ENCODE measurements around the gene SRGAP3. TPM values are rescaled to one million over a fixed set of nuclear protein-coding genes. Genes with fewer than 3 reads are reported as not detected.

The SRGAP3 gene
- total and polyA plus RNA-seq, 4 donors: 1.2 to 32.8 (median 7.3) TPM

GRCh38 chr3:9070961-9071360, 178.5 kb downstream of the SRGAP3 start:
- no peak for DNase-seq
- peaks cover 0 to 5% (median 0%) of the 10 kb centered on the region in 4 donors for H3K36me3 ChIP-seq (ENCODE audit: control insufficient read depth in 4 of 4, insufficient read depth in 4 of 4, low read length in 4 of 4)
- H3K9me3 ChIP-seq (ENCODE audit: control insufficient read depth in 4 of 4, insufficient read depth in 3 of 4, low read length in 3 of 4): no peaks in the 10 kb centered on the region
- peaks cover 0 to 37% (median 0%) of the 10 kb centered on the region in 5 donors for H3K4me1 ChIP-seq (ENCODE audit: control insufficient read depth in 5 of 5, insufficient read depth in 5 of 5, low read length in 5 of 5)
- TF ChIP-seq, protein P1, sequence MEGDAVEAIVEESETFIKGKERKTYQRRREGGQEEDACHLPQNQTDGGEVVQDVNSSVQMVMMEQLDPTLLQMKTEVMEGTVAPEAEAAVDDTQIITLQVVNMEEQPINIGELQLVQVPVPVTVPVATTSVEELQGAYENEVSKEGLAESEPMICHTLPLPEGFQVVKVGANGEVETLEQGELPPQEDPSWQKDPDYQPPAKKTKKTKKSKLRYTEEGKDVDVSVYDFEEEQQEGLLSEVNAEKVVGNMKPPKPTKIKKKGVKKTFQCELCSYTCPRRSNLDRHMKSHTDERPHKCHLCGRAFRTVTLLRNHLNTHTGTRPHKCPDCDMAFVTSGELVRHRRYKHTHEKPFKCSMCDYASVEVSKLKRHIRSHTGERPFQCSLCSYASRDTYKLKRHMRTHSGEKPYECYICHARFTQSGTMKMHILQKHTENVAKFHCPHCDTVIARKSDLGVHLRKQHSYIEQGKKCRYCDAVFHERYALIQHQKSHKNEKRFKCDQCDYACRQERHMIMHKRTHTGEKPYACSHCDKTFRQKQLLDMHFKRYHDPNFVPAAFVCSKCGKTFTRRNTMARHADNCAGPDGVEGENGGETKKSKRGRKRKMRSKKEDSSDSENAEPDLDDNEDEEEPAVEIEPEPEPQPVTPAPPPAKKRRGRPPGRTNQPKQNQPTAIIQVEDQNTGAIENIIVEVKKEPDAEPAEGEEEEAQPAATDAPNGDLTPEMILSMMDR (IDR thresholded peaks at IDR 0.05; ENCODE audit: control extremely low read depth, extremely low read depth): no peak
- no peak overlapping the region for H3K4me3 ChIP-seq
- no peak overlapping the region for H3K9ac ChIP-seq (ENCODE audit: insufficient read depth in 1 of 2, low read length in 2 of 2)
- H3K27ac ChIP-seq (ENCODE audit: low read depth in 1 of 2, low read length in 1 of 2): no peak overlapping the region
- no peak for ATAC-seq (ENCODE audit: insufficient read depth, low FRiP score)
- no peaks in the 10 kb centered on the region for H3K27me3 ChIP-seq (ENCODE audit: control insufficient read depth in 3 of 3, insufficient read depth in 3 of 3, low read length in 2 of 3)
- 90 to 91% methylated on average over 2 of the region's 2 CpGs for WGBS, 2 donors

GRCh38 chr3:9069971-9070370, 179.5 kb downstream of the SRGAP3 start:
- 94 to 98% methylated on average over 1 of the region's 1 CpG for WGBS, 2 donors
- Histone ChIP-seq H3K9ac (ENCODE audit: insufficient read depth in 1 of 2, low read length in 2 of 2) (no peak overlapping the region), H3K36me3 (ENCODE audit: control insufficient read depth in 4 of 4, insufficient read depth in 4 of 4, low read length in 4 of 4) (peaks cover 0 to 5% (median 0%) of the 10 kb centered on the region in 4 donors), H3K9me3 (ENCODE audit: control insufficient read depth in 4 of 4, insufficient read depth in 3 of 4, low read length in 3 of 4) (no peaks in the 10 kb centered on the region), H3K4me1 (ENCODE audit: control insufficient read depth in 5 of 5, insufficient read depth in 5 of 5, low read length in 5 of 5) (peaks cover 0 to 42% (median 0%) of the 10 kb centered on the region in 5 donors), H3K4me3 (no peak overlapping the region), H3K27ac (ENCODE audit: low read depth in 1 of 2, low read length in 1 of 2) (no peak overlapping the region), H3K27me3 (ENCODE audit: control insufficient read depth in 3 of 3, insufficient read depth in 3 of 3, low read length in 2 of 3) (no peaks in the 10 kb centered on the region)
- TF ChIP-seq, protein P1 (IDR thresholded peaks at IDR 0.05; ENCODE audit: control extremely low read depth, extremely low read depth): no peak
- no peak for DNase-seq
- ATAC-seq (ENCODE audit: insufficient read depth, low FRiP score): no peak

DNA sequence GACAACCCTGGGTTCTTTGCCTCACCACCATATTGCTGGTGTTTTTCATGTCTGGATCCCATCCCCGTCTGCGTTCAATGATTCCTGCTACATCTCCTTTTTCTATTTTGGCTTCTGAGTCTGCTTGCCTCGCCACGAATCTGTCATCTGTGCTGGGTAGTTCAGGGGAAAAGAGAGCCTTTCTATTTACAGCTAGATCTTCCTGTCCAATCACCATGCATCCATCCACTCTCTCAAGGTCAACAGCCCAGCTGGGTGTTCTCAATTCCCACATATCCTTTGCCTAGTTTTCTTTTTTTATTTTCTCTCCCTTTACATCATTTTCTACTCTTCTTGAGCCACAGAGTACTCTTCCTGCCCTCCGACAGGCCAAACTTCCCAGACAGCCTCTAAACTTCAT, 181.4 kb downstream of the SRGAP3 start:
- TF ChIP-seq, protein P1 (IDR thresholded peaks at IDR 0.05; ENCODE audit: control extremely low read depth, extremely low read depth): no peak
- no peak overlapping the region for H3K9ac ChIP-seq (ENCODE audit: insufficient read depth in 1 of 2, low read length in 2 of 2)
- H3K27me3 ChIP-seq (ENCODE audit: control insufficient read depth in 3 of 3, insufficient read depth in 3 of 3, low read length in 2 of 3): no peaks in the 10 kb centered on the region
- no peak overlapping the region for H3K27ac ChIP-seq (ENCODE audit: low read depth in 1 of 2, low read length in 1 of 2)
- peak; percentile 92 to 99 (median 99) for DNase-seq
- peaks cover 0 to 7% (median 0%) of the 10 kb centered on the region in 4 donors for H3K36me3 ChIP-seq (ENCODE audit: control insufficient read depth in 4 of 4, insufficient read depth in 4 of 4, low read length in 4 of 4)
- H3K9me3 ChIP-seq (ENCODE audit: control insufficient read depth in 4 of 4, insufficient read depth in 3 of 4, low read length in 3 of 4): no peaks in the 10 kb centered on the region
- 55 to 84% methylated on average over 5 of the region's 5 CpGs for WGBS, 2 donors
- ATAC-seq (ENCODE audit: insufficient read depth, low FRiP score): no peak
- H3K4me1 ChIP-seq (ENCODE audit: control insufficient read depth in 5 of 5, insufficient read depth in 5 of 5, low read length in 5 of 5): peaks cover 0 to 45% (median 0%) of the 10 kb centered on the region in 5 donors
- no peak overlapping the region for H3K4me3 ChIP-seq

Measured in lung (tissue), 12 donors.